AG04449 (cell line): ENCODE data around the gene PROB1.

Source experiments
- CTCF ChIA-PET: fragments of 350-600 bp; formaldehyde crosslinking; extraction: SDS; loops from one replicate; lab custom pipeline; 2021; ENCODE audit warnings: antibody characterized with exemption; lab: Yijun Ruan, JAX
- POLR2A ChIA-PET: fragments of 400-600, 350-600 bp; formaldehyde crosslinking; extraction: SDS; loops from one replicate; lab custom pipeline; 2020; ENCODE audit warnings: antibody characterized with exemption, inconsistent platforms; lab: Yijun Ruan, JAX
- DNase-seq: peaks from one replicate; pipeline ENCODE4 v3.0.0-alpha.2; 2010; ENCODE audit warnings: low read depth, low spot score
- H3K4me3 ChIP-seq: 2 replicates; pipeline ENCODE4 v1.5.1; 2011; ENCODE audit warnings: low read depth, mild to moderate bottlenecking, control low read depth, low read length
- CTCF ChIP-seq: IDR thresholded peaks from one replicate; pipeline ENCODE4 v1.5.1; 2011; ENCODE audit warnings: mild to moderate bottlenecking, moderate library complexity, low read length, control low read depth, inconsistent platforms; ENCODE audit not compliant: insufficient read depth; ENCODE audit errors: missing control alignments

Gene PROB1

GRCh38 chr5:139396691-139397090 lies 1.8 kb upstream of the PROB1 start:
- no peak for TF ChIP-seq CTCF
- no peak overlapping the region for H3K4me3 ChIP-seq
- CTCF ChIA-PET = no interaction called here
- no peak for DNase-seq
- POLR2A ChIA-PET = no interaction called here

GRCh38 chr5:139395844-139396640 lies 1.1 kb upstream of the PROB1 start:
- ChIA-PET CTCF (interaction anchor here (1.0 to 1.1 kb wide), 2 partner anchors 15 to 118 kb away, joined by 3 to 4 read pairs; no protein-coding TSS in a partner anchor), POLR2A (no interaction called here)
- TF ChIP-seq CTCF = no peak
- H3K4me3 ChIP-seq = no peak overlapping the region
- no peak for DNase-seq

- DNase-seq = no peak
- peak overlapping the region; percentile 38 for H3K4me3 ChIP-seq
- TF ChIP-seq CTCF = peak; percentile 64
- POLR2A ChIA-PET = no interaction called here
- CTCF ChIA-PET = interaction anchor here (0.8 to 1.2 kb wide), 2 partner anchors 9 to 16 kb away, joined by 3 to 4 read pairs; no protein-coding TSS in a partner anchor
Measured at GRCh38 chr5:139394123-139394653, 716 bp downstream of the PROB1 start.

- peak overlapping the region; percentile 38 for H3K4me3 ChIP-seq
- no peak for TF ChIP-seq CTCF
- POLR2A ChIA-PET = no interaction called here
- DNase-seq = no peak
- CTCF ChIA-PET = interaction anchor here (0.5 kb wide), 1 partner anchor 199 kb away, joined by 4 read pairs; no protein-coding TSS in a partner anchor
Measured at GRCh38 chr5:139393497-139394122, 1.3 kb downstream of the PROB1 start.

- POLR2A ChIA-PET = no interaction called here
- peak overlapping the region; percentile 38 for H3K4me3 ChIP-seq
- no peak for DNase-seq
- CTCF ChIA-PET = interaction anchor here (0.5 kb wide), 1 partner anchor 199 kb away, joined by 4 read pairs; no protein-coding TSS in a partner anchor
- TF ChIP-seq CTCF = peak; percentile 81
Measured at GRCh38 chr5:139392678-139393496, 2.0 kb downstream of the PROB1 start.
